ENCODE results near the gene KIF2C. TPM values are rescaled to one million over a fixed set of nuclear protein-coding genes. Genes with fewer than 3 reads are reported as not detected.

The KIF2C gene
- total RNA-seq, 2 experiments from 2014 or later, result 140 to 159 TPM

- Histone ChIP-seq H3K9me2 (ENCODE audit: insufficient read depth, low read length) (no peaks in the 10 kb centered on the region), H3K4me1 (ENCODE audit: insufficient read depth, low read length, poor library complexity, severe bottlenecking) (peaks cover 72% of the 10 kb centered on the region), H3K36me3 (ENCODE audit: insufficient read depth, low read length) (no peaks in the 10 kb centered on the region), H3K9me3 (ENCODE audit: low read length) (no peaks in the 10 kb centered on the region), H3K27ac (ENCODE audit: low read depth, low read length, poor library complexity, severe bottlenecking) (peak overlapping the region; percentile 89), H2AFZ (ENCODE audit: low read length) (no peak overlapping the region), H3K79me2 (ENCODE audit: insufficient read depth, low read depth, low read length) (no peaks in the 10 kb centered on the region), H4K20me1 (ENCODE audit: insufficient read depth, low read length) (no peaks in the 10 kb centered on the region), H3K4me3 (ENCODE audit: low read depth, low read length, poor library complexity, severe bottlenecking) (no peak overlapping the region), H3K4me2 (ENCODE audit: low read length) (peak overlapping the region; percentile 10)
- intact Hi-C loops (cut with micrococcal nuclease; ENCODE audit: unreplicated experiment), result loop anchor here (2.0 to 5.0 kb wide), 2 partner anchors 291 to 582 kb away; partner anchors contain the start of gene HECTD3
- no peak for DNase-seq (ENCODE audit: low spot score)
- ChIA-PET CTCF (ENCODE audit: unreplicated experiment) (no interaction called here), POLR2A (interaction anchor here (0.6 to 10.3 kb wide), 9 partner anchors 7 to 1379 kb away, joined by 3 to 147 read pairs (median 55); partner anchors contain the start of gene RNU5D-1)
- no peak for TF ChIP-seq CTCF (conservative IDR thresholded peaks at IDR 0.05; ENCODE audit: low read length)
- TF ChIP-seq EZH2phosphoT487 (IDR thresholded peaks at IDR 0.05; ENCODE audit: borderline replicate concordance, low read depth, low read length), result no peak
- no TSS peak for BruUV-seq (replicated peaks)
Observed at GRCh38 chr1:44720281-44720680, 19.4 kb upstream of the KIF2C start.

- Histone ChIP-seq H3K27ac (ENCODE audit: low read depth, low read length, poor library complexity, severe bottlenecking) (peak overlapping the region; percentile 89), H3K36me3 (ENCODE audit: insufficient read depth, low read length) (no peaks in the 10 kb centered on the region), H3K4me1 (ENCODE audit: insufficient read depth, low read length, poor library complexity, severe bottlenecking) (peaks cover 64% of the 10 kb centered on the region), H3K9me2 (ENCODE audit: insufficient read depth, low read length) (no peaks in the 10 kb centered on the region), H3K9me3 (ENCODE audit: low read length) (no peaks in the 10 kb centered on the region), H4K20me1 (ENCODE audit: insufficient read depth, low read length) (no peaks in the 10 kb centered on the region), H2AFZ (ENCODE audit: low read length) (peak overlapping the region; percentile 20; the same call in 1 of the 2 replicates), H3K79me2 (ENCODE audit: insufficient read depth, low read depth, low read length) (no peaks in the 10 kb centered on the region), H3K4me2 (ENCODE audit: low read length) (peak overlapping the region; percentile 56), H3K4me3 (ENCODE audit: low read depth, low read length, poor library complexity, severe bottlenecking) (no peak overlapping the region)
- intact Hi-C loops (cut with micrococcal nuclease; ENCODE audit: unreplicated experiment), result loop anchor here (1.0 to 5.0 kb wide), 5 partner anchors 8 to 581 kb away; partner anchors contain the start of genes HECTD3 and RNU5D-1
- DNase-seq (ENCODE audit: low spot score), result peak; percentile 97
- CTCF ChIA-PET (ENCODE audit: unreplicated experiment), result interaction anchor here (0.5 to 2.0 kb wide), 6 partner anchors 9 to 618 kb away, joined by 3 to 9 read pairs (median 4); partner anchors contain the start of gene TOE1
- TSS peak; percentile 98 for BruUV-seq (replicated peaks)
- no peak for TF ChIP-seq CTCF (conservative IDR thresholded peaks at IDR 0.05; ENCODE audit: low read length)
- POLR2A ChIA-PET, result interaction anchor here (0.5 to 4.8 kb wide), 32 partner anchors 9 to 772 kb away, joined by 3 to 147 read pairs (median 5); partner anchors contain the start of genes BEST4, BTBD19, HECTD3 and KIF2C
Observed at GRCh38 chr1:44721485-44722361, 17.9 kb upstream of the KIF2C start.

Measured in OCI-LY7 (cell line).